Smooth muscle cell (in vitro differentiated cells): Measurements from ENCODE around the gene ACVR2B. TPM values are rescaled to one million over a fixed set of nuclear protein-coding genes. Genes with fewer than 3 reads are reported as not detected.

Experiments used
- DNase-seq: peaks from one replicate; lab custom pipeline; 2025; ENCODE audit not compliant: unreplicated experiment; lab: John Stamatoyannopoulos, UW
- H2AFZ ChIP-seq: fragments of 200-600 bp; sonication (generic); 2 replicates; pipeline ENCODE4 v1.6.0; 2016; ENCODE audit warnings: antibody characterized with exemption, low read depth, mild to moderate bottlenecking
- H3F3A ChIP-seq: fragments of 200-600 bp; sonication (generic); 2 replicates; pipeline ENCODE4 v1.6.0; 2017; ENCODE audit warnings: antibody characterized with exemption, low read depth
- H3K27ac ChIP-seq: fragments of 200-600 bp; sonication (generic); 2 replicates; pipeline ENCODE4 v1.5.1; 2016; ENCODE audit warnings: low read depth, mild to moderate bottlenecking
- H3K27me3 ChIP-seq: fragments of 200-600 bp; sonication (generic); 2 replicates; pipeline ENCODE4 v1.6.1; 2016; ENCODE audit warnings: low read depth, mild to moderate bottlenecking
- H3K36me3 ChIP-seq: fragments of 200-600 bp; sonication (generic); 2 replicates; pipeline ENCODE4 v1.5.1; 2016; ENCODE audit warnings: low read depth
- H3K4me1 ChIP-seq: fragments of 200-600 bp; sonication (generic); 2 replicates; pipeline ENCODE4 v1.5.1; 2016; ENCODE audit warnings: low read depth
- H3K4me2 ChIP-seq: fragments of 200-600 bp; sonication (generic); 2 replicates; pipeline ENCODE4 v1.6.0; 2016; ENCODE audit warnings: mild to moderate bottlenecking
- H3K4me3 ChIP-seq: fragments of 200-600 bp; sonication (generic); 2 replicates; pipeline ENCODE4 v1.5.1; 2016; ENCODE audit warnings: mild to moderate bottlenecking
- H3K79me2 ChIP-seq: fragments of 200-600 bp; sonication (generic); 2 replicates; pipeline ENCODE4 v1.6.0; 2016; ENCODE audit warnings: low read depth, mild to moderate bottlenecking
- H3K9ac ChIP-seq: fragments of 200-600 bp; sonication (generic); 2 replicates; pipeline ENCODE4 v1.6.0; 2016; ENCODE audit warnings: low read depth
- H3K9me3 ChIP-seq: fragments of 200-600 bp; sonication (generic); replicated peaks from 2 replicates; pipeline ENCODE4 v1.5.1; 2016; ENCODE audit warnings: low read depth
- H4K20me1 ChIP-seq: fragments of 200-600 bp; sonication (generic); 2 replicates; pipeline ENCODE4 v1.6.0; 2016; ENCODE audit warnings: low read depth
- CTCF ChIP-seq: fragments of 200-600 bp; sonication (generic); IDR thresholded peaks from 2 replicates; pipeline ENCODE4 v1.5.1; 2017; ENCODE audit warnings: borderline replicate concordance, mild to moderate bottlenecking, antibody characterized with exemption; ENCODE audit not compliant: insufficient read depth, poor library complexity, severe bottlenecking
- WGBS: methylation state at CpG from one replicate; pipeline ENCODE4 v1.1.7; 2016; ENCODE audit warnings: low lambda C conversion rate; 5-methylcytosine and 5-hydroxymethylcytosine counted together
- polyA plus RNA-seq: library from polyadenylated mRNA; unstranded; fragments of >200 nt; fragmentation: Nextera tagmentation; extraction: Ambion mirVana; gene quantifications from 2 replicates; pipeline ENCODE4 v1.2.1, GENCODE V29; 2016
- total RNA-seq: library from RNA; depleted of rRNA; stranded (reverse); fragments of >200 nt; gene quantifications from 2 replicates; pipeline ENCODE4 v1.2.3, GENCODE V29; 2014

ACVR2B gene
- total and polyA plus RNA-seq, 2 experiments from 2014 or later = 2.1 to 10.0 TPM

GRCh38 chr3:38474928-38475605 is 21.4 kb downstream of the ACVR2B start:
- no peak for DNase-seq
- H3K36me3 ChIP-seq = no peaks in the 10 kb centered on the region
- H3K79me2 ChIP-seq = peaks cover 15% of the 10 kb centered on the region
- no peak for TF ChIP-seq CTCF
- H3K4me1 ChIP-seq = no peaks in the 10 kb centered on the region
- H2AFZ ChIP-seq = no peak overlapping the region
- H3F3A ChIP-seq = no peaks in the 10 kb centered on the region
- H3K4me2 ChIP-seq = no peak overlapping the region
- no peak overlapping the region for H3K27ac ChIP-seq
- no peaks in the 10 kb centered on the region for H3K27me3 ChIP-seq
- H3K9ac ChIP-seq = no peak overlapping the region
- H3K4me3 ChIP-seq = no peak overlapping the region
- no peaks in the 10 kb centered on the region for H3K9me3 ChIP-seq
- peaks cover 63% of the 10 kb centered on the region for H4K20me1 ChIP-seq
- 91% methylated on average over 7 of the region's 7 CpGs for WGBS

- no peaks in the 10 kb centered on the region for H3F3A ChIP-seq
- H3K36me3 ChIP-seq = no peaks in the 10 kb centered on the region
- TF ChIP-seq CTCF = no peak
- no peaks in the 10 kb centered on the region for H3K4me1 ChIP-seq
- H3K4me3 ChIP-seq = no peak overlapping the region
- peaks cover 63% of the 10 kb centered on the region for H4K20me1 ChIP-seq
- H3K9me3 ChIP-seq = no peaks in the 10 kb centered on the region
- no peak overlapping the region for H3K27ac ChIP-seq
- H3K27me3 ChIP-seq = no peaks in the 10 kb centered on the region
- H3K9ac ChIP-seq = no peak overlapping the region
- DNase-seq = no peak
- H3K79me2 ChIP-seq = peaks cover 9% of the 10 kb centered on the region
- 99% methylated on average over 6 of the region's 6 CpGs for WGBS
- H2AFZ ChIP-seq = no peak overlapping the region
- H3K4me2 ChIP-seq = no peak overlapping the region
These were observed 22.0 kb downstream of the ACVR2B start for GRCh38 chr3:38475716-38476115.

DNA sequence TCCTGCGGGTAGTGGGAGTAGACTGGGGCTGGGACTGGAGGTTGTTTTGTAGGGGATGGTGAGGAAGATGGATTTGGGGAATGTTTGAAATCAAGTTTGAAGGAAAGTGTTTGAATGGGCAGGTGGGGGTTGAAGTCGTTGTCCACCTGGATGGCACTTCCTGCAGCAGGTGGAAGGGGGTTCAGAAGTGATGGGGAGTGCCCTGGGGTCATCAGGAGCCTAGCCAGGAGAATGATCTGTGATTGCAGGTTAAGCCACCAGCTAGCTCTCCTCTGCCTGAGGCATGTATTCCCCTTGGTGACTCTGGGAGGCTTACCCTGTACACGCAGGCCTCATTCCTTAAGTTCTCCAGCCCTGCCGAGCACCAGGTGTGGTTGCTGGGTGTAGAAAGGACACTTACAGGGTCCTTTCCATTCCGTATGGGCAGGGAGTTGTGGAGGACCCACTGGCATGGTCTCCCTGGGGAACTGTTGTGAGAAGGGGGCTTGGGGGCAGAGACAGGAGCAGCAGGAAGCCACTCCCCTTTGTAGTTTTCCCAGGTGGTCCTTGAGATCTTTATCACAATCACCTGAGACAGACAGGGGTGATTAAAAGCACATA is 22.6 kb downstream of the ACVR2B start:
- no peak overlapping the region for H3K27ac ChIP-seq

More for the DNA sequence above, 22.6 kb downstream of the ACVR2B start:
- no peak for TF ChIP-seq CTCF
- Histone ChIP-seq H3K4me3 (no peak overlapping the region), H3K4me1 (no peaks in the 10 kb centered on the region), H3K9ac (no peak overlapping the region), H3K79me2 (peaks cover 4% of the 10 kb centered on the region), H4K20me1 (peaks cover 57% of the 10 kb centered on the region), H3F3A (no peaks in the 10 kb centered on the region), H3K4me2 (no peak overlapping the region), H3K36me3 (no peaks in the 10 kb centered on the region), H3K9me3 (no peaks in the 10 kb centered on the region), H3K27me3 (no peaks in the 10 kb centered on the region), H2AFZ (no peak overlapping the region)
- WGBS = 74% methylated on average over 5 of the region's 5 CpGs
- DNase-seq = no peak
